WTC11 (cell line): ENCODE data around the gene HDAC1. TPM values are rescaled to one million over a fixed set of nuclear protein-coding genes. Genes with fewer than 3 reads are reported as not detected.
A peak's percentile ranks its signal among the peaks of the same experiment; 100 is the strongest.

Experiments
- ATAC-seq: fragments of 200-7000 bp; cut with Tn5 transposase; 2 replicates; pipeline ENCODE4 v1.10.0; 2021; ENCODE audit warnings: mild to moderate bottlenecking, moderate library complexity
- CTCF ChIA-PET: fragments of 300-600 bp; sonication (Branson Sonifier 250); formaldehyde crosslinking; loops from one replicate; lab custom pipeline; 2021; ENCODE audit warnings: antibody characterized with exemption; lab: Charles Lee
- POLR2A ChIA-PET: fragments of 350-600 bp; sonication (Branson Sonifier 250); formaldehyde crosslinking; loops from one replicate; lab custom pipeline; 2021; ENCODE audit warnings: antibody characterized with exemption; lab: Charles Lee
- DNase-seq: peaks from one replicate; pipeline ENCODE4 v3.0.0; 2021; ENCODE audit warnings: low spot score
- H3K27ac Mint-ChIP-seq: 2 replicates; pipeline ENCODE4 v1.8.0; 2021; ENCODE audit warnings: mixed read lengths
- H3K27me3 Mint-ChIP-seq: 2 replicates; pipeline ENCODE4 v1.8.0; 2021; ENCODE audit warnings: low read depth, mild to moderate bottlenecking, moderate library complexity, mixed read lengths
- H3K36me3 Mint-ChIP-seq: 2 replicates; pipeline ENCODE4 v1.8.0; 2021; ENCODE audit warnings: mixed read lengths
- H3K4me1 Mint-ChIP-seq: 2 replicates; pipeline ENCODE4 v1.8.0; 2022; ENCODE audit warnings: mixed read lengths
- H3K4me3 Mint-ChIP-seq: 2 replicates; pipeline ENCODE4 v1.8.0; 2021; ENCODE audit warnings: mild to moderate bottlenecking, moderate library complexity, mixed read lengths
- H3K9me3 Mint-ChIP-seq: 2 replicates; pipeline ENCODE4 v1.8.0; 2021; ENCODE audit warnings: mixed read lengths
- ELF4 ChIP-seq: sonication (generic); formaldehyde crosslinking; IDR thresholded peaks from 2 replicates; pipeline ENCODE4 v1.8.1; 2022; ENCODE audit warnings: low read depth, mild to moderate bottlenecking, moderate library complexity, missing genetic modification reagents
- GABPB1 ChIP-seq: sonication (generic); formaldehyde crosslinking; IDR thresholded peaks from 2 replicates; pipeline ENCODE4 v1.8.1; 2023; ENCODE audit warnings: mild to moderate bottlenecking, missing genetic modification reagents
- GTF2I ChIP-seq: fragments of 250-450 bp; sonication (Bioruptor Pico); conservative IDR thresholded peaks from 2 replicates; pipeline ENCODE4 v1.4.0; 2021; ENCODE audit warnings: mild to moderate bottlenecking
- IRF2 ChIP-seq: sonication (generic); formaldehyde crosslinking; IDR thresholded peaks from 2 replicates; pipeline ENCODE4 v1.8.0; 2022; ENCODE audit warnings: low read depth, missing genetic modification reagents, borderline replicate concordance
- JUN ChIP-seq: sonication (generic); formaldehyde crosslinking; IDR thresholded peaks from 2 replicates; pipeline ENCODE4 v1.8.0; 2023; ENCODE audit warnings: mild to moderate bottlenecking, missing genetic modification reagents
- KAT7 ChIP-seq: sonication (generic); formaldehyde crosslinking; IDR thresholded peaks from 2 replicates; pipeline ENCODE4 v1.8.1; 2023; ENCODE audit warnings: missing genetic modification reagents, mild to moderate bottlenecking, borderline replicate concordance
- MYBL2 ChIP-seq: sonication (generic); formaldehyde crosslinking; IDR thresholded peaks from 2 replicates; pipeline ENCODE4 v1.8.1; 2023; ENCODE audit warnings: mild to moderate bottlenecking, moderate library complexity, missing genetic modification reagents
- NFATC4 ChIP-seq: fragments of 250-450 bp; sonication (Bioruptor Pico); IDR thresholded peaks from 2 replicates; pipeline ENCODE4 v1.9.0; 2021; ENCODE audit warnings: mild to moderate bottlenecking
- NFE2L1 ChIP-seq: sonication (generic); formaldehyde crosslinking; IDR thresholded peaks from 2 replicates; pipeline ENCODE4 v1.8.1; 2023; ENCODE audit warnings: missing genetic modification reagents
- NFYB ChIP-seq: sonication (generic); formaldehyde crosslinking; conservative IDR thresholded peaks from 2 replicates; pipeline ENCODE4 v1.8.0; 2022; ENCODE audit warnings: low read depth, missing genetic modification reagents
- NR3C1 ChIP-seq: sonication (generic); formaldehyde crosslinking; conservative IDR thresholded peaks from 2 replicates; pipeline ENCODE4 v1.8.1; 2023; ENCODE audit warnings: low read depth, mild to moderate bottlenecking, missing genetic modification reagents
- SMAD3 ChIP-seq: sonication (generic); formaldehyde crosslinking; IDR thresholded peaks from 2 replicates; pipeline ENCODE4 v1.8.0; 2022; ENCODE audit warnings: missing genetic modification reagents, mild to moderate bottlenecking, borderline replicate concordance
- SMAD4 ChIP-seq: sonication (generic); formaldehyde crosslinking; IDR thresholded peaks from 2 replicates; pipeline ENCODE4 v1.8.0; 2022; ENCODE audit warnings: mild to moderate bottlenecking, missing genetic modification reagents
- SP1 ChIP-seq: sonication (generic); formaldehyde crosslinking; conservative IDR thresholded peaks from 2 replicates; pipeline ENCODE4 v1.8.1; 2022; ENCODE audit warnings: missing genetic modification reagents
- TEAD1 ChIP-seq: sonication (generic); formaldehyde crosslinking; IDR thresholded peaks from 2 replicates; pipeline ENCODE4 v1.8.0; 2022; ENCODE audit warnings: mild to moderate bottlenecking, missing genetic modification reagents
- ZBTB21 ChIP-seq: sonication (generic); formaldehyde crosslinking; IDR thresholded peaks from 2 replicates; pipeline ENCODE4 v1.8.1; 2023; ENCODE audit warnings: mild to moderate bottlenecking, missing genetic modification reagents, borderline replicate concordance
- total RNA-seq: library from RNA; stranded (reverse); gene quantifications from 3 replicates; pipeline ENCODE4 v1.2.3, GENCODE V29; 2021
- TF ChIP-seq, protein P1 (sequence below): sonication (generic); formaldehyde crosslinking; IDR thresholded peaks from 2 replicates; pipeline ENCODE4 v1.8.1; 2022; ENCODE audit warnings: mild to moderate bottlenecking, moderate library complexity, missing genetic modification reagents
- TF ChIP-seq, protein P2 (sequence below): fragments of 250-450 bp; sonication (Bioruptor Pico); IDR thresholded peaks from 2 replicates; pipeline ENCODE4 v2.1.2; 2022; ENCODE audit warnings: mild to moderate bottlenecking, moderate library complexity
- TF ChIP-seq, protein P3 (sequence below): sonication (generic); formaldehyde crosslinking; IDR thresholded peaks from 2 replicates; pipeline ENCODE4 v1.8.1; 2022; ENCODE audit warnings: missing genetic modification reagents, borderline replicate concordance
- TF ChIP-seq, protein P4 (sequence below): sonication (generic); formaldehyde crosslinking; IDR thresholded peaks from 2 replicates; pipeline ENCODE4 v1.8.1; 2022; ENCODE audit warnings: low read depth, missing genetic modification reagents, borderline replicate concordance
- TF ChIP-seq, protein P5 (sequence below): sonication (generic); formaldehyde crosslinking; IDR thresholded peaks from 2 replicates; pipeline ENCODE4 v1.8.0; 2023; ENCODE audit warnings: missing genetic modification reagents
- TF ChIP-seq, protein P6 (sequence below): sonication (generic); formaldehyde crosslinking; IDR thresholded peaks from 2 replicates; pipeline ENCODE4 v1.8.0; 2022; ENCODE audit warnings: mild to moderate bottlenecking, missing genetic modification reagents
- TF ChIP-seq, protein P7 (sequence below): fragments of 250-450 bp; sonication (Bioruptor Pico); IDR thresholded peaks from 2 replicates; pipeline ENCODE4 v1.9.0; 2021; ENCODE audit warnings: mild to moderate bottlenecking, borderline replicate concordance

The HDAC1 gene
- total RNA-seq, 1 experiment from 2014 or later: 108 TPM

DNA sequence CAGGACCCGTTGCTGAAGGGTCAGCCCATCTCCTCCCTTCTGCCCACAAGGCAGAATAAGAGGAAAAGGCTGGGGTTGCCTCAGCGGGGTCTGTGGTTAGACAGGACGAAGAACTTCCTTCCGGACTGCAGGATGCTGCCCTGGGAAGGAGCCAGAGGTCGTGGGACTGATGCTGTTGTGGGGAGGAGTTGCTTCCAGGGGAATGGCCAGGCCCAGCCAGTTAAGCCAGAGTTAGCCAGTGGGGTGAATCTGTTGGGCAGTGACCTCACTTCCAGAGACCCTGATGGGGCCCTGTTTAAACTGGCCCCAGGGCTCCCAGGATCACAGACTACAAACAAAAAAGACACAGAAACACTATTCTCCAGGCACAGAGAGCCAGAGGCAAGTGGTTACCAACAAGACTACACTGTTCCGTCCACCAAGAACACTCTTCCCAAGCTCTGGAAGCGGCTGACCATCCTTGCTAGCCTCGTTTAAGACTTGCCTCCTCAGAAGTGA is 57.4 kb downstream of the HDAC1 start (continued):
- TF ChIP-seq, protein P1, sequence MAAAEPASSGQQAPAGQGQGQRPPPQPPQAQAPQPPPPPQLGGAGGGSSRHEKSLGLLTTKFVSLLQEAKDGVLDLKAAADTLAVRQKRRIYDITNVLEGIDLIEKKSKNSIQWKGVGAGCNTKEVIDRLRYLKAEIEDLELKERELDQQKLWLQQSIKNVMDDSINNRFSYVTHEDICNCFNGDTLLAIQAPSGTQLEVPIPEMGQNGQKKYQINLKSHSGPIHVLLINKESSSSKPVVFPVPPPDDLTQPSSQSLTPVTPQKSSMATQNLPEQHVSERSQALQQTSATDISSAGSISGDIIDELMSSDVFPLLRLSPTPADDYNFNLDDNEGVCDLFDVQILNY (CRISPR knock-in tag): no peak
- TF ChIP-seq KAT7 (CRISPR knock-in tag) (no peak), SMAD4 (no peak), NR3C1 (no peak), SP1 (CRISPR knock-in tag) (no peak)
- TF ChIP-seq, protein P2, sequence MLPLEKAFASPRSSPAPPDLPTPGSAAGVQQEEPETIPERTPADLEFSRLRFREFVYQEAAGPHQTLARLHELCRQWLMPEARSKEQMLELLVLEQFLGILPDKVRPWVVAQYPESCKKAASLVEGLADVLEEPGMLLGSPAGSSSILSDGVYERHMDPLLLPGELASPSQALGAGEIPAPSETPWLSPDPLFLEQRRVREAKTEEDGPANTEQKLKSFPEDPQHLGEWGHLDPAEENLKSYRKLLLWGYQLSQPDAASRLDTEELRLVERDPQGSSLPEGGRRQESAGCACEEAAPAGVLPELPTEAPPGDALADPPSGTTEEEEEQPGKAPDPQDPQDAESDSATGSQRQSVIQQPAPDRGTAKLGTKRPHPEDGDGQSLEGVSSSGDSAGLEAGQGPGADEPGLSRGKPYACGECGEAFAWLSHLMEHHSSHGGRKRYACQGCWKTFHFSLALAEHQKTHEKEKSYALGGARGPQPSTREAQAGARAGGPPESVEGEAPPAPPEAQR: no peak
- TF ChIP-seq, protein P3, sequence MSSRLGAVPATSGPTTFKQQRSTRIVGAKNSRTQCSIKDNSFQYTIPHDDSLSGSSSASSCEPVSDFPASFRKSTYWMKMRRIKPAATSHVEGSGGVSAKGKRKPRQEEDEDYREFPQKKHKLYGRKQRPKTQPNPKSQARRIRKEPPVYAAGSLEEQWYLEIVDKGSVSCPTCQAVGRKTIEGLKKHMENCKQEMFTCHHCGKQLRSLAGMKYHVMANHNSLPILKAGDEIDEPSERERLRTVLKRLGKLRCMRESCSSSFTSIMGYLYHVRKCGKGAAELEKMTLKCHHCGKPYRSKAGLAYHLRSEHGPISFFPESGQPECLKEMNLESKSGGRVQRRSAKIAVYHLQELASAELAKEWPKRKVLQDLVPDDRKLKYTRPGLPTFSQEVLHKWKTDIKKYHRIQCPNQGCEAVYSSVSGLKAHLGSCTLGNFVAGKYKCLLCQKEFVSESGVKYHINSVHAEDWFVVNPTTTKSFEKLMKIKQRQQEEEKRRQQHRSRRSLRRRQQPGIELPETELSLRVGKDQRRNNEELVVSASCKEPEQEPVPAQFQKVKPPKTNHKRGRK: no peak

DNA sequence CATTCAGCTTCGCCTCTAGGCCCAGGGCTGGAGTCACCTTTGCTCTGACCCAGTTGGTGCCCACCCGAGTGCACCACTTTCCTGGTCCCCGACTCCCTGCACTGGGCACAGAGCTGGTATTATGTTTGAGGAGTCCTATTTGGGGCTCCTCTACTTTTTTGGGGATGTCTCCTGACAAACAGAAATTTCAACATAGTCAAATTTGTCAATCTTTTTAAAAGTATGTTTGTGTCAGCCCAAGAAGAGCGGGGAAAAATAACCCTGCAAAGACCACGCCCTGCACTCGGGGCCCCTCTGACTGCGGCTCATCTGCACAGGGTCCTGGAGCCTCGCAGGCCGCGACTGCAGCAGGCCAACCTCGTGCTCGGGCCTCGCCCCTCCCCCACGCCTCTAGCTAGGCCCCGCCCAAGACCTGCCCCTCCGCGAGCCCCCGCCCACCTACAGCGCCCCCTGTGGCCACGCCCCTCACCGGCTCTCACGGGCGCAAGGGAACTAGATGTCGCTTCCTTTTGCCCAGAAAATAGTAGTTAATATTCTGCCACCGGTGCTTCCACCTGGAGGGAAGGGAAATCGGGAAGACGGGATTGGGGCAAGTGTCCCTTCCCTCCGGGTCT is 59.0 kb downstream of the HDAC1 start:
- ATAC-seq: peak; percentile 68
- Mint-ChIP-seq H3K4me3 (peak overlapping the region; percentile 80), H3K36me3 (peaks cover 11% of the 10 kb centered on the region), H3K9me3 (peaks cover 11% of the 10 kb centered on the region), H3K4me1 (peaks cover 18% of the 10 kb centered on the region), H3K27me3 (peaks cover 62% of the 10 kb centered on the region), H3K27ac (peak overlapping the region; percentile 84; the same call in 1 of the 2 replicates)
- DNase-seq: peak; percentile 84
- ChIA-PET CTCF (interaction anchor here (0.6 to 2.1 kb wide), 15 partner anchors 9 to 242 kb away, joined by 3 to 21 read pairs (median 5); partner anchors contain the start of genes BSDC1, FAM229A, MARCKSL1 and TSSK3), POLR2A (interaction anchor here (0.7 to 1.7 kb wide), 5 partner anchors 9 to 102 kb away, joined by 4 to 8 read pairs (median 5); partner anchors contain the start of genes BSDC1, FAM229A, MARCKSL1 and TSSK3)
- TF ChIP-seq GABPB1 (0 out of 2 replicates have a peak, but pooled peaks have one; percentile 62), TEAD1 (peak; percentile 85; the same call in 1 of the 2 replicates), SMAD3 (CRISPR knock-in tag) (peak; percentile 71; the same call in 1 of the 2 replicates), ELF4 (CRISPR knock-in tag) (0 out of 2 replicates have a peak, but pooled peaks have one; percentile 74), GTF2I (no peak), IRF2 (0 out of 2 replicates have a peak, but pooled peaks have one; percentile 33), JUN (CRISPR knock-in tag) (0 out of 2 replicates have a peak, but pooled peaks have one; percentile 45), ZBTB21 (CRISPR knock-in tag) (no peak), NFE2L1 (peak; percentile 90), KAT7 (CRISPR knock-in tag) (no peak), NFATC4 (CRISPR knock-in tag) (no peak), MYBL2 (CRISPR knock-in tag) (peak; percentile 67), NFYB (0 out of 2 replicates have a peak, but pooled peaks have one; percentile 19)
- TF ChIP-seq, protein P4, sequence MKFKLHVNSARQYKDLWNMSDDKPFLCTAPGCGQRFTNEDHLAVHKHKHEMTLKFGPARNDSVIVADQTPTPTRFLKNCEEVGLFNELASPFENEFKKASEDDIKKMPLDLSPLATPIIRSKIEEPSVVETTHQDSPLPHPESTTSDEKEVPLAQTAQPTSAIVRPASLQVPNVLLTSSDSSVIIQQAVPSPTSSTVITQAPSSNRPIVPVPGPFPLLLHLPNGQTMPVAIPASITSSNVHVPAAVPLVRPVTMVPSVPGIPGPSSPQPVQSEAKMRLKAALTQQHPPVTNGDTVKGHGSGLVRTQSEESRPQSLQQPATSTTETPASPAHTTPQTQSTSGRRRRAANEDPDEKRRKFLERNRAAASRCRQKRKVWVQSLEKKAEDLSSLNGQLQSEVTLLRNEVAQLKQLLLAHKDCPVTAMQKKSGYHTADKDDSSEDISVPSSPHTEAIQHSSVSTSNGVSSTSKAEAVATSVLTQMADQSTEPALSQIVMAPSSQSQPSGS (CRISPR knock-in tag): no peak
- TF ChIP-seq, protein P5, sequence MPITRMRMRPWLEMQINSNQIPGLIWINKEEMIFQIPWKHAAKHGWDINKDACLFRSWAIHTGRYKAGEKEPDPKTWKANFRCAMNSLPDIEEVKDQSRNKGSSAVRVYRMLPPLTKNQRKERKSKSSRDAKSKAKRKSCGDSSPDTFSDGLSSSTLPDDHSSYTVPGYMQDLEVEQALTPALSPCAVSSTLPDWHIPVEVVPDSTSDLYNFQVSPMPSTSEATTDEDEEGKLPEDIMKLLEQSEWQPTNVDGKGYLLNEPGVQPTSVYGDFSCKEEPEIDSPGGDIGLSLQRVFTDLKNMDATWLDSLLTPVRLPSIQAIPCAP: peak; percentile 81; the same call in 1 of the 2 replicates
- TF ChIP-seq, protein P6, sequence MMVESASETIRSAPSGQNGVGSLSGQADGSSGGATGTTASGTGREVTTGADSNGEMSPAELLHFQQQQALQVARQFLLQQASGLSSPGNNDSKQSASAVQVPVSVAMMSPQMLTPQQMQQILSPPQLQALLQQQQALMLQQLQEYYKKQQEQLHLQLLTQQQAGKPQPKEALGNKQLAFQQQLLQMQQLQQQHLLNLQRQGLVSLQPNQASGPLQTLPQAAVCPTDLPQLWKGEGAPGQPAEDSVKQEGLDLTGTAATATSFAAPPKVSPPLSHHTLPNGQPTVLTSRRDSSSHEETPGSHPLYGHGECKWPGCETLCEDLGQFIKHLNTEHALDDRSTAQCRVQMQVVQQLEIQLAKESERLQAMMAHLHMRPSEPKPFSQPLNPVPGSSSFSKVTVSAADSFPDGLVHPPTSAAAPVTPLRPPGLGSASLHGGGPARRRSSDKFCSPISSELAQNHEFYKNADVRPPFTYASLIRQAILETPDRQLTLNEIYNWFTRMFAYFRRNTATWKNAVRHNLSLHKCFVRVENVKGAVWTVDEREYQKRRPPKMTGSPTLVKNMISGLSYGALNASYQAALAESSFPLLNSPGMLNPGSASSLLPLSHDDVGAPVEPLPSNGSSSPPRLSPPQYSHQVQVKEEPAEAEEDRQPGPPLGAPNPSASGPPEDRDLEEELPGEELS (CRISPR knock-in tag): peak; percentile 81; the same call in 1 of the 2 replicates
- TF ChIP-seq, protein P7, sequence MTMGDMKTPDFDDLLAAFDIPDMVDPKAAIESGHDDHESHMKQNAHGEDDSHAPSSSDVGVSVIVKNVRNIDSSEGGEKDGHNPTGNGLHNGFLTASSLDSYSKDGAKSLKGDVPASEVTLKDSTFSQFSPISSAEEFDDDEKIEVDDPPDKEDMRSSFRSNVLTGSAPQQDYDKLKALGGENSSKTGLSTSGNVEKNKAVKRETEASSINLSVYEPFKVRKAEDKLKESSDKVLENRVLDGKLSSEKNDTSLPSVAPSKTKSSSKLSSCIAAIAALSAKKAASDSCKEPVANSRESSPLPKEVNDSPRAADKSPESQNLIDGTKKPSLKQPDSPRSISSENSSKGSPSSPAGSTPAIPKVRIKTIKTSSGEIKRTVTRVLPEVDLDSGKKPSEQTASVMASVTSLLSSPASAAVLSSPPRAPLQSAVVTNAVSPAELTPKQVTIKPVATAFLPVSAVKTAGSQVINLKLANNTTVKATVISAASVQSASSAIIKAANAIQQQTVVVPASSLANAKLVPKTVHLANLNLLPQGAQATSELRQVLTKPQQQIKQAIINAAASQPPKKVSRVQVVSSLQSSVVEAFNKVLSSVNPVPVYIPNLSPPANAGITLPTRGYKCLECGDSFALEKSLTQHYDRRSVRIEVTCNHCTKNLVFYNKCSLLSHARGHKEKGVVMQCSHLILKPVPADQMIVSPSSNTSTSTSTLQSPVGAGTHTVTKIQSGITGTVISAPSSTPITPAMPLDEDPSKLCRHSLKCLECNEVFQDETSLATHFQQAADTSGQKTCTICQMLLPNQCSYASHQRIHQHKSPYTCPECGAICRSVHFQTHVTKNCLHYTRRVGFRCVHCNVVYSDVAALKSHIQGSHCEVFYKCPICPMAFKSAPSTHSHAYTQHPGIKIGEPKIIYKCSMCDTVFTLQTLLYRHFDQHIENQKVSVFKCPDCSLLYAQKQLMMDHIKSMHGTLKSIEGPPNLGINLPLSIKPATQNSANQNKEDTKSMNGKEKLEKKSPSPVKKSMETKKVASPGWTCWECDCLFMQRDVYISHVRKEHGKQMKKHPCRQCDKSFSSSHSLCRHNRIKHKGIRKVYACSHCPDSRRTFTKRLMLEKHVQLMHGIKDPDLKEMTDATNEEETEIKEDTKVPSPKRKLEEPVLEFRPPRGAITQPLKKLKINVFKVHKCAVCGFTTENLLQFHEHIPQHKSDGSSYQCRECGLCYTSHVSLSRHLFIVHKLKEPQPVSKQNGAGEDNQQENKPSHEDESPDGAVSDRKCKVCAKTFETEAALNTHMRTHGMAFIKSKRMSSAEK: no peak
